DMS79 (cell line): Measurements from ENCODE around the gene VWA8.
"Not testable (repeated sequence)": the region's sequence is repeated elsewhere in the genome, so short reads cannot be mapped to it uniquely, and the experiment has no call there.

Source experiments
- DNase-seq: peaks from one replicate; lab custom pipeline; 2025; lab: John Stamatoyannopoulos, UW

Gene VWA8

GRCh38 chr13:41966671-41967070 is 5.8 kb upstream of the VWA8 start:
- DNase-seq = no peak

GRCh38 chr13:41962994-41963393 is 2.1 kb upstream of the VWA8 start:
- DNase-seq = no peak

GRCh38 chr13:41961466-41961760 is 504 bp upstream of the VWA8 start:
- no peak for DNase-seq

- no peak for DNase-seq
These were observed 685 bp downstream of the VWA8 start for GRCh38 chr13:41960211-41960636.

DNA sequence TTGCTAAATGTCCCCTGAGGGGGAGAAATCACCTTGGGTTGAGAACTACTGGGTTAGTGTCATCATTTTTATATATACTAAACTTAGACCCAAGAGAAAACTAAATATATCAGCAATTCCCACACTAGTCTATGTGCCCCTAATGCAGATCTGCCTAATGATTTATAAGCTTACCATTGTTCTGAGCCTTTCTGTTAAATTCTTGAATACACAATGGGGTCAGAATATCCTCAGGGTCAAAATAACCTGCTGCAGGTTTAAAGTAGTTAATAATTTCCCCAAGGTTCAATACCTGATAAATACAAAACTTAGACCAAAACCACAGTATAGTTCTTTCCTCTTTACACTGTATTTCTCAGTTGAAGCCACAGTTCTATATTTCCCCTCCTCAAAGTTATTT is 4.6 kb downstream of the VWA8 start:
- no peak for DNase-seq

DNA sequence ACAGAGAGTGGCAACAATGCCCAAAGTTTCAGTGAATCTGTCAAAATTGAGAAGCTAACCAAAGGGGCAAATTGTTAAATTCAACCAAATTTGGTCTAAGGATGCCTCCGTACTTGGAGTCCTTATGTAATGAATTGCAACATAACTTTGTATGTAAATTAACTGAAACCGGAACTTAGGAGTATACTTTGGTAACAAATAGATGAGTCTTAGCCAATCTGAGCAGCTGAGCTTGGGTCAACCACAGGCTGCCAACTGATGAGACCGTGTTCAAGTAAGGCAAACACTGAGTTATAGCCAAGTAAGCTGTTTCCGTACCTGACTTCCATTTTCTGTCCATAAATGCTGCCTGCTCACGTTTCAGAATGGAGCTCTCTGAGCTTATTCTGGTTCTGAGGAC is 5.3 kb downstream of the VWA8 start:
- DNase-seq = no peak

GRCh38 chr13:41954226-41954625 is 6.7 kb downstream of the VWA8 start:
- DNase-seq = no peak

GRCh38 chr13:41952749-41953148 is 8.2 kb downstream of the VWA8 start:
- no peak for DNase-seq

- DNase-seq = not testable (repeated sequence)
These were observed 11.8 kb downstream of the VWA8 start for GRCh38 chr13:41949104-41949503.

- no peak for DNase-seq
These were observed 15.0 kb downstream of the VWA8 start for GRCh38 chr13:41945926-41946325.

DNA sequence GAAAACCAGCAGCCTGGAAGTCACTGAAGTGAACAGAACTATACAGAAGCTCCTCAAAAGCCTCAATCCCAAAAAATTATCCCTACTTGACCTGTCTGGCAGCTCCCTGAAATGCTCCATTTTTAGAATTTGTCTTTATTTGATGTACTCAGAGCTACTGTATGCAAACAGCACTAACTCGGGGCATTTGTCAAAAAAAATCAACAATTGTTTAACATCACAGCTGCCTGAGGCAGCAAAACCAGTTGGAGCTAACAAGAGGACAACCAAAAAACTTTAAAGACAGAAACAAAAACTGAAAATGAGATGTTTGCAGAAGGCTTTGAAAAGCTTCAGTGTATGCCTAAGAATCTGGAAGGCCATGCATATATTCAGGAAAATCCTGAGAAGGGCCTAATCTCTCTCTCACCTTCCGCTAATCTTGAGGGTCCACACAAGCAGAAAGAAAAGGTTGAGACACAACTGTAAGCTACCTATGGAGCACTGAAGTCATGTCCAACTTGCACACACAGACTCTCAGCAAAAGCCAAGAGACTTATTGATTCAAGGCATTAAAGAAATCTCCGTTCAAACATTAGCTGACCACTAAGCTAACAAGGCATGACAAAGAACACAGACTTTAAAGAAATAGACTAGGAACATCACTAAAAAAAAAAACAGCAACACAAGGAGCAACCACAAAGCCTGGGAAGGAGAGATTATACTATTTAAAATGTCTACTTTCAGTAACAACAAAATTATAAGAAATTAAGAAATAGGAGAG is 16.1 kb downstream of the VWA8 start:
- no peak for DNase-seq

- no peak for DNase-seq
These were observed 16.7 kb downstream of the VWA8 start for GRCh38 chr13:41944229-41944628.

DNA sequence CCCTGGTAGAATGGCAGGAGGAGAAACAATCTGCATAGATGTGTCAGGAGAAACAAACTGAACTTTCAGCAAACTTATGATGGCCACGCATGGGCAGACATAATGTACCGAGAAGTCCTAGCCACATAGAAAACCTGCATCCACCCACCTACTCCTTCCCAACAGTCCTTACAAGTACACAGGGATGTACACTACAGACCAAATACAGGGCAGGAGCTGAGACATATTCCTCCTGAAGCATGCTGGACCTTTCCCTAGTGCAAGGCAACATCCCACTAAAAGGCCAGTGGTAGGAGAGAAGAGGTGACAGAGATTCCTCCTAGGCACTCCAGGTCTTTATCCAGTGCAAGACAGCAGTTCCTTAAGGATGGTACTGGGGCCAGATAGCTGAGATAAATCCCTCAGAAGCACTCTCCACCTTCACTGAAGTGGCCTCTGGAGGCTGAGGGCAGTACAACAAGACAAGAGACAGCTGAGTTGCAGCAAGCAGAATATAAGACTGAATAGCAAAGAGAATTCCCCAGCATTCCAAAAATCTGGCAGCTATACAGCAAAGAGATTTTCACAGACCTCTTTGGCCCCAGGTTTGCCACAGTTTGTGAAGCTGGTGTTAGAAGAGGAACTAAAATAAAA is 18.3 kb downstream of the VWA8 start:
- no peak for DNase-seq

- DNase-seq = no peak
These were observed 19.7 kb downstream of the VWA8 start for GRCh38 chr13:41941174-41941573.

DNA sequence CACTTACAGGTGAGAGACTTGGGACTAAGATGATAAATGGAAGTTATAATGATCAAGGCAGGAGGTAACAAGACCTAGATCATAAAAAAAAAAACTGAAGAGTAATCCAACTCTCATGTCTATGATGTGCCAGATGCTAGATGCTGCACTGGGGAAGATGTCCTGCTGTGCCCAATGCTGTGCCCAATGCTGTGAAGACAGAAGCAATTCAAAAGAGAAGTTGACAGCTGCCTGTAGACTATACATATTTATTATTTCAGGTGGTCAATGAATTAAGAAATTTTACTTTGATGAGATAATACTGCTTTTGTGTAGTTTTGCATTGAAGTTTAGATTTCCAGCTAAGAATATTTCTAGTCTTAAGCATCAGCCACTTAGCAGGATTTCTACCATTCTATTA is 21.5 kb downstream of the VWA8 start:
- DNase-seq = no peak

GRCh38 chr13:41938918-41939317 is 22.0 kb downstream of the VWA8 start:
- DNase-seq = no peak

DNA sequence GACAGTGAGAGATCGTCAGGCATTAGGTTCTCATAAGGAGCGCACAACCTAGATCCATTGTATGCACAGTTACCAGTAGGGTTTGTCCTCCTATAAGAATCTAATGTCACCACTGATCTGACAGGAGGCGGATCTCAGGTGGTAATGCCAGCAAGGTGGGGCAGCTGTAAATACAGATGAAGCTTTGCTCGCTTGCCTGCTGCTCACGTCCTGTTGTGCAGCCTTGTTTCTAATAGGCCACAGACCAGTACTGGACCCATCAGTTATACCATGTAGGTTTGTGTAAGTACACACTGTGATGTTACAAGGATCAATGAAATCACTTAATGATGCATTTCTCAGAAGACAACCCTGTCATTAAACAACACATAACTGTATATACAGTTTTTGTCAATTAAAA is 23.5 kb downstream of the VWA8 start:
- DNase-seq = no peak

GRCh38 chr13:41935501-41935900 is 25.4 kb downstream of the VWA8 start:
- DNase-seq = no peak

- DNase-seq = no peak
These were observed 25.9 kb downstream of the VWA8 start for GRCh38 chr13:41934994-41935393.

- DNase-seq = no peak
These were observed 26.8 kb downstream of the VWA8 start for GRCh38 chr13:41934120-41934519.

- DNase-seq = no peak
These were observed 29.6 kb downstream of the VWA8 start for GRCh38 chr13:41931337-41931736.

DNA sequence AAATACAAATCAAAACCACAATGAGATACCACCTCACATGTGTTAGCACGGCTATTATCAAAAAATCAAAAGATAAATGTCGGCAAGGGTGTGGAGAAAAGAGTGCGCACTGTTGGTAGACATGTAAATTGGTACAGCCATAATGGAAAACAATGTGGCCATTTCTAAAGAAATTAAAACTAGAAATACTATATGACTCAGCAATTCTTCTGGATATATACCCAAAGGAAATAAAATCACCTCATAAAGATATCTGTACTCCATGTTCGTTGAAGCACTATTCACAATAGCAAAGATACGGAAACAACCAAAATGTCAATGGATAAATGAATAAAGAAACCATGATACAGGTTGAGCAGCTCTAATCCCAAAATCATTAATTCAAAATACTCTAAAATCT is 30.8 kb downstream of the VWA8 start:
- DNase-seq = no peak

DNA sequence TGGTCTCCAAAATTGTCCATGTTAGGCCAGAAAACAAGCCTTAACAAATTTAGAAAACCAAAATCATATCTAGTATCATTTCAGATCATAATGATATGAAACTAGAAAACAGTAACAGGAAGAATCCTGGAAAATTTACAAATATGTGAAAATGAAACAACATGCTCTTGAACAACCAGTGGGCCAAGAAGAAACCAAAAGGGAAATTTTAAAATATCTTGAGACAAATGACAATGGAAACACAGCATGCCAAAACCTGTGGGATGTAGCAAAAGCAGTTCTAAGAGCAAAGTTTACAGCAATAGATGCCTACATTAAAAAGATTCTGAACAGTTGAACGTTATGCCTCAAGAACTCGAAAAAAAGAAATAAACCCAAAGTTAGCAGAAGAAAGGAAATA is 32.6 kb downstream of the VWA8 start:
- DNase-seq = no peak

DNA sequence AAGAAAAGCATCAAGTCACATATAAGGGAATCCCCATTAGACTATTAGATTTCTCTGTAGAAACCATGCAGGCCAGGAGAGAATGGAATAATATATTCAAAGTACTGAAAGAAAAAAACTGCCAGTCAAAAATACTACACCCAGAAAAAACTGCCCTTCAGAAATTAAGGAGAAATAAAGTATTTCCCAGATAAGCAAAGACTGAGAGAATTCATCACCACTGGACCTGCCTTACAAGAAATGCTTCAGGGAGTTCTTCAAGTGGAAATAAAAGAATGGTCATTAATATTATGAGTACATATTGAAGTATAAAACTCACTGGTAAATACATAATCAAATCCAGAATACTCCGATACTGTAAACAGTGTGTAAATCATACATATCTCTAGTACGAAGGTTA is 35.9 kb downstream of the VWA8 start:
- DNase-seq = no peak
